NCI-H2081 (cell line): ENCODE results near the gene TNFRSF19.

ENCODE experiments used
- DNase-seq, 2 experiments: peaks; one replicate each; lab custom pipeline; 2025; lab: John Stamatoyannopoulos, UW

The TNFRSF19 gene

GRCh38 chr13:23722726-23723453, 152.7 kb downstream of the TNFRSF19 start:
- DNase-seq: no peak

GRCh38 chr13:23723471-23723870, 153.3 kb downstream of the TNFRSF19 start:
- DNase-seq: no peak

GRCh38 chr13:23724196-23724970, 154.2 kb downstream of the TNFRSF19 start:
- no peak for DNase-seq
